Right cardiac atrium (tissue), 5 donors: ENCODE results near the gene TGFB2. TPM values are rescaled to one million over a fixed set of nuclear protein-coding genes. Genes with fewer than 3 reads are reported as not detected.
A peak's percentile ranks its signal among the peaks of the same experiment; 100 is the strongest.

Source experiments
- ATAC-seq, 2 donors: fragments of 200-7000 bp; cut with Tn5 transposase; one replicate each; pipeline versions ENCODE4 v1.8.0 to v1.9.1; 2020; ENCODE audit warnings: moderate library complexity in 2 of 2, mild to moderate bottlenecking in 1 of 2
- DNase-seq, 3 donors: peaks; one replicate each; pipeline ENCODE4 v3.0.0-alpha.2; 2020
- H3K27ac ChIP-seq: one replicate; pipeline ENCODE4 v1.5.1; 2013; ENCODE audit warnings: mild to moderate bottlenecking, low read length, control low read depth, moderate library complexity
- H3K27me3 ChIP-seq: one replicate; pipeline ENCODE4 v1.6.1; 2013; ENCODE audit not compliant: control insufficient read depth, insufficient read depth
- H3K4me1 ChIP-seq: one replicate; pipeline ENCODE4 v1.6.1; 2013; ENCODE audit warnings: low read length; ENCODE audit not compliant: control insufficient read depth, insufficient read depth
- H3K4me3 ChIP-seq: one replicate; pipeline ENCODE4 v1.5.1; 2013; ENCODE audit warnings: low read length, control low read depth
- H3K9me3 ChIP-seq: one replicate; pipeline ENCODE4 v1.6.1; 2013; ENCODE audit warnings: low read length; ENCODE audit not compliant: control insufficient read depth
- WGBS: extraction: QIAGEN DNeasy Blood & Tissue Kit; methylation state at CpG from one replicate; pipeline ENCODE4 v1.1.7; 2013; 5-methylcytosine and 5-hydroxymethylcytosine counted together
- intact Hi-C, 4 donors: fragments of 100-400 bp; cut with DNase I; formaldehyde crosslinking; loops; one replicate each; pipeline versions ENCODE4 v1.11.0 to v1.14.0; 2022 to 2023
- polyA plus RNA-seq: library from polyadenylated mRNA; stranded (reverse); fragments of 200-250 nt; gene quantifications from one replicate; pipeline ENCODE4 v1.2.3, GENCODE V29; 2013
- total RNA-seq, 4 donors: library from RNA; stranded (reverse); fragmentation: NEBNext Ultra II Directional; extraction: Animal tissue kit (Norgen Biotek cat#: 25700); gene quantifications; one replicate each; pipeline ENCODE4 v1.2.1, GENCODE V29; 2021
- donor health status: healthy with polysubstance abuse.
- donor health status: DM: no; HTN: yes; CAD: no.
- donor health status: DM: no; HTN: no; CAD: no.
- donor health status: DM: no; HTN: yes; CAD: no; lungs with severe emphysema.
- donor health status: DM: yes; HTN: yes; CAD: no.

The TGFB2 gene
- total and polyA plus RNA-seq, 5 donors: 0.88 to 4.6 (median 3.6) TPM

DNA sequence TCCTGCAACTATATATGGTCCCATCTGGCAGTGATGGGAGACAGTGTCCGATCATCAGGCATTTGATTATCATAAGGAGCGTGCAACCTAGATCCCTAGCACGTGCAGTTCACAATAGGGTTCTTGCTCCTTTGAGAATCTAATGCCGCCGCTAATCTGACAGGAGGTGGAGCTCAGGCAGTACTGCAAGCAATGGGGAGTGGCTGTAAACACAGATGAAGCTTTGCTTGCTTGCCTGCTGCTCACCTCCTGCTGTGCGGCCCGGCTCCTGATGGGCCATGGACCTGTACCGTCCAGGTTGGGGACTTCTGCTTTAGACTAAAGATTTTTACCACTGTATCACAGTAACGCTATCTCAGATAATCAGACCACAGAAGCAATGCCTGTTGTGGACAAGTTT, 63.8 kb downstream of the TGFB2 start:
- no peaks in the 10 kb centered on the region for H3K27me3 ChIP-seq
- no peaks in the 10 kb centered on the region for H3K9me3 ChIP-seq
- ATAC-seq (peak in 1 of 2 donors; percentile 42), DNase-seq (no peak)
- WGBS: 70% methylated on average over 9 of the region's 9 CpGs
- H3K27ac ChIP-seq: no peak overlapping the region
- no peak overlapping the region for H3K4me3 ChIP-seq
- intact Hi-C loops: no loop called here
- no peaks in the 10 kb centered on the region for H3K4me1 ChIP-seq

DNA sequence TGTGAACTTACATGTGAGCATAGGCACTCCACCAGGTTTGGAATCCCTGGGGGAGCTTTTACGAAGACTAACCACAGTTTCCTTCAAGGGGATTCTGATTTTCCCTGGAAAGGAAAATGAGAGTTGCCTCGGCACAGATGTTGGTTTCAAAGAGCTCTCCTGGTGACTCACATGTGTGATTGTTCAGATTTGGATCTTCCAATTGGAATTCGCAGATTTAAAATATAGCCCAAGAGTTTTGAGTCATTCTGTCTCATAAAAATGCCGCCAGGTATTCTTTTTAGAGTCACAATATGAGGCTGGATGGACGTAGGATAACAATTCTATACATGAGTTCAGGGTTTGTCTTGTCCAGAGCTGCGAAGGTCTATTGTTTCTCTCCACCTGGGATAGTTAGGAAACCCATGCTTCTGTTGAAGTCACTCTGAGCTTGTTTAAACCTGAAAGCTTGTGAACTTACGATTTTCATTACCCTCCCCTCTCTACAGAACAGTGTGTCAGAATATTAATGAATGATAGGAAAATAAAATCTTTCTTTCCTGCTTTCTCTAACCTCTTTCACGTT, 64.9 kb downstream of the TGFB2 start:
- ATAC-seq: no peak
- WGBS: 94% methylated on average over 8 of the region's 8 CpGs
- Histone ChIP-seq H3K27ac (no peak overlapping the region), H3K27me3 (no peaks in the 10 kb centered on the region), H3K4me1 (no peaks in the 10 kb centered on the region), H3K9me3 (no peaks in the 10 kb centered on the region), H3K4me3 (no peak overlapping the region)
- intact Hi-C loops: no loop called here
- DNase-seq: no peak

DNA sequence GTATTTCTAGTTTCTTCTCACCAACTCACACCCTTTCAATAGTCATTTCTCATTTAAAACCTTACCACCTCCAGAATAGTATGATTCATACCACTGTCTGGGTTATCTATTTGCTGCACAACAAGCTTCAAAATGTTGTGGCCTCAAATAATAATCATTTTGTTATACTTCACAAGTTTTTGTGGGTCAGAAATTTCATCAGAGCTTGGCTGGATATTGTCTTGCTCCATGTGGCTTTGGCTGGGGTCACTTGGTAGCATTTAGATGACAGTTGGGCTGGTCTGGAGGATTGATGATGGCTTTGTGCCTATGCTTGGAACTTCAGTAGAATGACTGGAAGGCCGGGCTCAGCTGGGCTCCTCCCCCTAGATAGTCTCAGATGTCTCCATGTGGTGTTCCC, 66.0 kb downstream of the TGFB2 start:
- ATAC-seq (no peak), DNase-seq (no peak)
- intact Hi-C loops: no loop called here
- Histone ChIP-seq H3K9me3 (no peaks in the 10 kb centered on the region), H3K4me1 (no peaks in the 10 kb centered on the region), H3K27ac (no peak overlapping the region), H3K4me3 (no peak overlapping the region), H3K27me3 (no peaks in the 10 kb centered on the region)
- 78% methylated on average over 1 of the region's 1 CpG for WGBS

DNA sequence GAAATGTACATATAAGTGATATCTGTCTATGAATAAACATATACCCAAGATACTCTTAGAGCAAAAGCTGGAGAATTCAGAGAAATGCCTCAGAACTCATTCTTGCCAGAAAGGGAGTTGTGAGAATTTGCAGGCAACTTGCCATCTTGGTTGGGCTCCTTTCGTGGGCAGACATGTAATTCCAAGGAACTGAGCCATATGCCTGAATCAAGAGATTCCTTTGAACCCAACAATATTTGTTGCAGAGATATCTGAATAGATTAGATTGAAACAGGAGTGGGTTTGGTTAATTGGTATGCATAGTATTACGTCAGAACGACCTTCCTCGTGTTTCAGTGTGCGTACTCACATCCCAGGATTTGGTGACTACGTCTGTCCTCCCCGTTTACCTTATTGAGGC, 67.0 kb downstream of the TGFB2 start:
- WGBS: 90% methylated on average over 7 of the region's 7 CpGs
- no peaks in the 10 kb centered on the region for H3K27me3 ChIP-seq
- intact Hi-C loops: no loop called here
- no peaks in the 10 kb centered on the region for H3K4me1 ChIP-seq
- ATAC-seq (no peak), DNase-seq (no peak)
- H3K4me3 ChIP-seq: no peak overlapping the region
- H3K9me3 ChIP-seq: no peaks in the 10 kb centered on the region
- no peak overlapping the region for H3K27ac ChIP-seq

DNA sequence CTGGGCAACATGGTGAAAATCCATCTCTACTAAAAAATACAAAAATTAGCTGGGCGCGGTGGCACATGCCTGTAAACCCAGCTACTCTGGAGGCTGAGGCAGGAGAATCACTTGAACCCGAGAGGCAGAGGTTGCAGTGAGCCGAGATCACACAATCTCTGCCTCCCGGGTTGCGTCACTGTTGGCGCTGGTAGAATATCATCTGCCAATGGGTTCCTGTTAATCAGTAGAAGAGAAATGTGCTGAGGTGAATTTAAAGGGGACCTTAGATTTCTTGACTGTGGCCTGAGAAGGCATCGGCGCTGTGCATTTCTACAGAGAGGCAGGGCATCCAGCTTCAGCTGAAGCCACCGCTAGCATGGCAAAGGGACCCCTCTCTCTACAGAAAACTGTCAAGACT, 68.0 kb downstream of the TGFB2 start:
- no peak overlapping the region for H3K4me3 ChIP-seq
- H3K27ac ChIP-seq: no peak overlapping the region
- no peaks in the 10 kb centered on the region for H3K9me3 ChIP-seq
- DNase-seq (no peak), ATAC-seq (no peak)
- H3K27me3 ChIP-seq: no peaks in the 10 kb centered on the region
- no peaks in the 10 kb centered on the region for H3K4me1 ChIP-seq
- intact Hi-C loops: no loop called here
- WGBS: 93% methylated on average over 10 of the region's 10 CpGs

DNA sequence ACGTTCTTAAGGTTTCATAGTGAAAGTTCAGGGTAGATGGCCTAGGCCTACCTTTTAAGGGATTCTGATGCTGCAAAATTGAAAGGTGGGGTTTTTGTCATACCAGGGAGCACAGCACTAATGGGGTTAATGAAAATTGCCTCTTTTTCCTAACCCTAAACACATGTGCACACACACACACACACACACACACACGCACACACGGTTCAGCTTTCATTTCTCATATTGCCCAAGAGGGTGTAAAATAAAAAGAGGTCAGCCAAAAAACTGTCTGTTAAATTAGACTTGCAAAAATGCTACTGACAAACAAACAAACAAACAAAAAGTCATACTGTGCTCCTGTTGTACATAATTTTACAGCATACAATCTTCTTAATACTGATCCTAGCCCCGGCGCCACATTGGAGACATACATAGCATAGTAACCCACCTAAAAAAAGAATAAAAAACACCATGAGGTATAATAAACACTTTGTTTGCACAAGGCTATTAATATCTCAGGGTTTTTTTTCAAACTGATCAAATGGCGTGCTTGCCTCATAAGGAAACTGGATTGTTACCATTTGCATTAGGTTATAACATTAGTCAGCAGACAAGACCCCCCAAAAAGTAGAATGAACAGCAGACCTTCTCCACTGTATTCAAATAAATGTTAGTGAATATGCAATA, 69.1 kb downstream of the TGFB2 start:
- H3K4me1 ChIP-seq: no peaks in the 10 kb centered on the region
- WGBS: 87% methylated on average over 6 of the region's 6 CpGs
- DNase-seq (no peak), ATAC-seq (no peak)
- H3K27me3 ChIP-seq: no peaks in the 10 kb centered on the region
- intact Hi-C loops: no loop called here
- no peak overlapping the region for H3K27ac ChIP-seq
- no peak overlapping the region for H3K4me3 ChIP-seq
- H3K9me3 ChIP-seq: no peaks in the 10 kb centered on the region

DNA sequence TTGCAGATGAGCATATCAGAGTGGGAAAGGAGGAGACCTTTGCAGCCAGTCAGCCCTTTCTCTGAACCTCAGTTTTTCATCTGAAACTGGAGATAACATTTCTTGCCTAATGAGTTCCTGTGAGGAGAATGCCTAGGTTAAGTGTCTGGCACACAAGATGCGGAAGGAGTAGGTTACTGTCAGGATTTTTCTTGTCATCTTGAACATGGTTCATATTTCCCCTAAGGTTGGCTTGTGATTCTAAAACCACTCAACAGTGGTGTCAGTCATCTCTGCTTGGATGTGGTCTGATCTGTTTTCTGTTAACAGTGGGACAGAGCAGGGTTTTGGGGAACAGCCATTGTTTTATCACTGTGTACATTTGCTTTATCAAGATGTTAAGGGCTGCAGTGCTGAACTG, 70.6 kb downstream of the TGFB2 start:
- intact Hi-C loops: no loop called here
- no peaks in the 10 kb centered on the region for H3K27me3 ChIP-seq
- H3K4me1 ChIP-seq: no peaks in the 10 kb centered on the region
- no peak overlapping the region for H3K27ac ChIP-seq
- no peak for DNase-seq
- ATAC-seq: no peak
- no peak overlapping the region for H3K4me3 ChIP-seq
- WGBS: 97% methylated on average over 1 of the region's 1 CpG
- no peaks in the 10 kb centered on the region for H3K9me3 ChIP-seq

DNA sequence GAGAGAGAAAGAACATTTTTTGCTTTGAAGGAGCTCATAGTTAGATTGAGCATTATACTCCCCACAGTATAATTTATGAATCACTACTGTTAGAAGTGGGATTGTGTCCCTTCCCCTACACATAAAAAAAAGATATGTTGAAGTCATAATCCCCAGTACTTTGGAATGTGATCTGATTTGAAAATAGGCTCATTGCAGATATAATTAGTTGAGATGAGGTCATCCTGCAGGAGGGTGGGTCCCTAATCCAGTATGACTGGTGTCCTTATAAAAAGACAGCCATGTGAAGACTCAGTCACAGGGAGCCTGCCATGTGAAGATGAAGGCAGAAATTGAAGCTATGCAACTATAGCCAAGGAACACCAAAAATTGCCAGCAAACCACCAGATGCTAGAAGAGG, 76.4 kb downstream of the TGFB2 start:
- Histone ChIP-seq H3K4me3 (no peak overlapping the region), H3K27ac (no peak overlapping the region)
- ATAC-seq: no peak

DNA sequence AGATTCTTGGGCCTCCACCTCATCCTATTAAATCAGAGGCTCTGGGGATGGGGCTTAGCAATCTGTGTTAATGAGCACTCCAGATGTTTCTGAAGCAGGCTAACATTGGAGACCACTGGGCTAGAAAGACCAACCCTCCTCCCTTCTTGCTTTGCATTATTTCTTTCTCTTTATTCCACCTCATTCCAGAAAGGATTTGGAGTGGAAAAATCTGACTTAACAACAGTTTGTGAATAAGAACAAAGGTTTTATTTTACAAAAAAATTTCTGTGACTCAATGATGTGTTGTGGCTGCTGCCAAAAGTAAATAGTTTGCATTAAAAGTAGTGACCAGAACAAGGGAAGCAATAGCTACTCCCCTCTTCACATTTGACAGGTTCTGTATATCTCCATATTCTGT, 79.4 kb downstream of the TGFB2 start:
- H3K27ac ChIP-seq: no peak overlapping the region
- H3K27me3 ChIP-seq: no peaks in the 10 kb centered on the region
- H3K4me1 ChIP-seq: peaks cover 3% of the 10 kb centered on the region
- intact Hi-C loops: no loop called here
- no peaks in the 10 kb centered on the region for H3K9me3 ChIP-seq
- DNase-seq (no peak), ATAC-seq (no peak)
- H3K4me3 ChIP-seq: no peak overlapping the region

More for the DNA sequence above, 76.4 kb downstream of the TGFB2 start:
- Histone ChIP-seq H3K27me3 (no peaks in the 10 kb centered on the region), H3K9me3 (no peaks in the 10 kb centered on the region), H3K4me1 (peaks cover 3% of the 10 kb centered on the region)
- intact Hi-C loops: no loop called here
- no peak for DNase-seq

DNA sequence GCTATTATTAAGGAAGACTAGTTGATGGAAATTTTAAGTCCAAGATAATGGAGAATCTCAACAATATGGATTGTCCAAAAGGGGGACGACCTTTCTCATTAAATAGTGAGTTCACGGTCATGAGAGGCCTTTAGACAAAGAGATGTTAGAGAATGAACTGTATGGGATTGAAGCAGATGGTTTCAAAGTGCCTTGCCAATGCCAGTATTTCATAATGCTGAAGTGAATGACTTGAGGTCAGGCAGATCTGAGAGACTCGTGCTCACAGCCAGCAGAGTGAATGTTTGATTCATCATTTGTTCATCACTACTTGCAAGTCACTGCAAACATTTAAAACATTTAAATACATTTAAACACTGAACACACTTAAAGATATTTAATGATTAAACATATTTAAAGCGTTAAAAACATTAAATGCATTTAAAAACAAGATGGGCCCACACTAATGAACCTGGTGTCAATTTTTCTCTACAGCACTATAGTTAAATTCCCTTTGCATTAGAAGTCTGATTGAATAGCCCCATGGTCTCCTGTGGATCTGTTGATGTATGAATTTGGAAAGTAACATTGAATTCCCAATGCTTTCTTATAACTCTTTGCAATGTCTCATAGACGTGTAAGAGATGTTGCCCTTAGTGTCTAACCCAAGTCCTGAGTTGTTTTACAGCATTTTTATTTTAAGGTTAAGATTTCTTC, 80.7 kb downstream of the TGFB2 start:
- Histone ChIP-seq H3K9me3 (no peaks in the 10 kb centered on the region), H3K27me3 (no peaks in the 10 kb centered on the region), H3K4me3 (no peak overlapping the region), H3K4me1 (peaks cover 3% of the 10 kb centered on the region), H3K27ac (no peak overlapping the region)
- 72% methylated on average over 5 of the region's 5 CpGs for WGBS
- ATAC-seq (peak; percentile 76 to 81), DNase-seq (no peak)
- intact Hi-C loops: no loop called here

DNA sequence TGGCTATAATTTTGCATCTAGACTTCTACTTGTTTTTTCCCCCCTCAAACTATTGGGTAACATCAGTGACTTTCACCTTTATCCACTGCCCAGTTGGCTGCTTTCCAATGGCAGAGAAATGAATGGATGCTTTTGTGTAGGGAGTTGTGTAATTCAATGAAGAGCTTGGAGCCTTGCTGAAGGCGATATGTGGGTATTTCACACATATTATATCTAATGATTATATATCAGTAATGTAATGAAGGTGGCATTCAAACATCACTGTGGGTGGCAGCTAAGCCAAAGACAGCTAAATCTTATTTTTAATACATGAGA, 81.2 kb downstream of the TGFB2 start:
- DNase-seq: peak in 1 of 3 donors; percentile 32
- Histone ChIP-seq H3K27ac (no peak overlapping the region), H3K4me3 (no peak overlapping the region), H3K9me3 (no peaks in the 10 kb centered on the region), H3K27me3 (no peaks in the 10 kb centered on the region), H3K4me1 (peaks cover 3% of the 10 kb centered on the region)
- WGBS: 65% methylated on average over 1 of the region's 1 CpG
- ATAC-seq: peak; percentile 70 to 74
- intact Hi-C loops: no loop called here
